GM11168 (cell line): Measurements from ENCODE around the gene PRCC.

Experiments
- in situ Hi-C: fragments of 300-500 bp; cut with MboI; formaldehyde crosslinking; loops from one replicate; pipeline ENCODE4 v1.12.0; 2022; ENCODE audit warnings: low sequenced_read_pairs; ENCODE audit not compliant: unreplicated experiment

Gene PRCC

GRCh38 chr1:156794506-156795373 lies 27.4 kb downstream of the PRCC start:
- in situ Hi-C loops: no loop called here

- in situ Hi-C loops: no loop called here
Measured at GRCh38 chr1:156795374-156795733, 28.0 kb downstream of the PRCC start.

- in situ Hi-C loops: no loop called here
Measured at GRCh38 chr1:156795787-156796186, 28.5 kb downstream of the PRCC start.

GRCh38 chr1:156796340-156797097 lies 29.2 kb downstream of the PRCC start:
- in situ Hi-C loops: no loop called here

- in situ Hi-C loops: no loop called here
Measured at GRCh38 chr1:156797212-156797871, 30.0 kb downstream of the PRCC start.

- in situ Hi-C loops: no loop called here
Measured at GRCh38 chr1:156801409-156802121, 34.2 kb downstream of the PRCC start.

GRCh38 chr1:156802421-156802935 lies 35.1 kb downstream of the PRCC start:
- in situ Hi-C loops: no loop called here

GRCh38 chr1:156803086-156803851 lies 35.9 kb downstream of the PRCC start:
- in situ Hi-C loops: no loop called here

- in situ Hi-C loops: no loop called here
Measured at GRCh38 chr1:156804026-156804425, 36.7 kb downstream of the PRCC start.

- in situ Hi-C loops: no loop called here
Measured at GRCh38 chr1:156804572-156805243, 37.4 kb downstream of the PRCC start.

- in situ Hi-C loops: no loop called here
Measured at GRCh38 chr1:156805766-156806511, 38.6 kb downstream of the PRCC start.

GRCh38 chr1:156806512-156807440 lies 39.4 kb downstream of the PRCC start:
- in situ Hi-C loops: no loop called here

- in situ Hi-C loops: no loop called here
Measured at GRCh38 chr1:156807627-156808026, 40.3 kb downstream of the PRCC start.

- in situ Hi-C loops: no loop called here
Measured at GRCh38 chr1:156808186-156809030, 41.1 kb downstream of the PRCC start.

- in situ Hi-C loops: no loop called here
Measured at GRCh38 chr1:156809281-156809680, 41.9 kb downstream of the PRCC start.

- in situ Hi-C loops: no loop called here
Measured at GRCh38 chr1:156809711-156810366, 42.5 kb downstream of the PRCC start.
